ENCODE measurements around the gene GNA15.

The GNA15 gene

GRCh38 chr19:3125900-3126524, 9.8 kb upstream of the GNA15 start:
- Histone ChIP-seq H3K36me3 (ENCODE audit: insufficient read depth, low read length) (no peaks in the 10 kb centered on the region), H3K27ac (ENCODE audit: low read depth, low read length) (no peak overlapping the region), H3K9me3 (ENCODE audit: low read length) (no peaks in the 10 kb centered on the region), H3K27me3 (ENCODE audit: control insufficient read depth in 1 of 2, insufficient read depth in 2 of 2, low read length in 2 of 2) (no peaks in the 10 kb centered on the region), H3K4me1 (ENCODE audit: insufficient read depth, low read length) (no peaks in the 10 kb centered on the region), H3K9ac (ENCODE audit: low read length) (no peak overlapping the region), H3K4me3 (ENCODE audit: low read depth in 1 of 2, low read length in 2 of 2) (no peak overlapping the region)

GRCh38 chr19:3129112-3129511, 6.7 kb upstream of the GNA15 start:
- H3K27me3 ChIP-seq (ENCODE audit: control insufficient read depth in 1 of 2, insufficient read depth in 2 of 2, low read length in 2 of 2) = no peaks in the 10 kb centered on the region
- no peak overlapping the region for H3K4me3 ChIP-seq (ENCODE audit: low read depth in 1 of 2, low read length in 2 of 2)
- H3K9me3 ChIP-seq (ENCODE audit: low read length) = no peaks in the 10 kb centered on the region
- no peak overlapping the region for H3K27ac ChIP-seq (ENCODE audit: low read depth, low read length)
- H3K36me3 ChIP-seq (ENCODE audit: insufficient read depth, low read length) = no peaks in the 10 kb centered on the region
- no peak overlapping the region for H3K9ac ChIP-seq (ENCODE audit: low read length)
- no peaks in the 10 kb centered on the region for H3K4me1 ChIP-seq (ENCODE audit: insufficient read depth, low read length)

- Histone ChIP-seq H3K9ac (ENCODE audit: low read length) (no peak overlapping the region), H3K27me3 (ENCODE audit: control insufficient read depth in 1 of 2, insufficient read depth in 2 of 2, low read length in 2 of 2) (peaks cover 0 to 1% of the 10 kb centered on the region in 2 donors), H3K4me3 (ENCODE audit: low read depth in 1 of 2, low read length in 2 of 2) (no peak overlapping the region), H3K4me1 (ENCODE audit: insufficient read depth, low read length) (no peaks in the 10 kb centered on the region), H3K27ac (ENCODE audit: low read depth, low read length) (no peak overlapping the region), H3K36me3 (ENCODE audit: insufficient read depth, low read length) (no peaks in the 10 kb centered on the region), H3K9me3 (ENCODE audit: low read length) (no peaks in the 10 kb centered on the region)
Measured at GRCh38 chr19:3131168-3131567, 4.7 kb upstream of the GNA15 start.

GRCh38 chr19:3132971-3133792, 2.7 kb upstream of the GNA15 start:
- H3K9ac ChIP-seq (ENCODE audit: low read length) = no peak overlapping the region
- H3K36me3 ChIP-seq (ENCODE audit: insufficient read depth, low read length) = no peaks in the 10 kb centered on the region
- H3K4me1 ChIP-seq (ENCODE audit: insufficient read depth, low read length) = no peaks in the 10 kb centered on the region
- H3K27me3 ChIP-seq (ENCODE audit: control insufficient read depth in 1 of 2, insufficient read depth in 2 of 2, low read length in 2 of 2) = peaks cover 0 to 4% of the 10 kb centered on the region in 2 donors
- no peak overlapping the region for H3K27ac ChIP-seq (ENCODE audit: low read depth, low read length)
- no peaks in the 10 kb centered on the region for H3K9me3 ChIP-seq (ENCODE audit: low read length)
- no peak overlapping the region for H3K4me3 ChIP-seq (ENCODE audit: low read depth in 1 of 2, low read length in 2 of 2)

GRCh38 chr19:3133793-3134116, 2.1 kb upstream of the GNA15 start:
- Histone ChIP-seq H3K4me1 (ENCODE audit: insufficient read depth, low read length) (no peaks in the 10 kb centered on the region), H3K9ac (ENCODE audit: low read length) (no peak overlapping the region), H3K27me3 (ENCODE audit: control insufficient read depth in 1 of 2, insufficient read depth in 2 of 2, low read length in 2 of 2) (peaks cover 0 to 4% of the 10 kb centered on the region in 2 donors), H3K36me3 (ENCODE audit: insufficient read depth, low read length) (no peaks in the 10 kb centered on the region), H3K4me3 (ENCODE audit: low read depth in 1 of 2, low read length in 2 of 2) (no peak overlapping the region), H3K9me3 (ENCODE audit: low read length) (no peaks in the 10 kb centered on the region), H3K27ac (ENCODE audit: low read depth, low read length) (no peak overlapping the region)

GRCh38 chr19:3136684-3137055, 837 bp downstream of the GNA15 start:
- Histone ChIP-seq H3K9me3 (ENCODE audit: low read length) (no peaks in the 10 kb centered on the region), H3K9ac (ENCODE audit: low read length) (no peak overlapping the region), H3K4me1 (ENCODE audit: insufficient read depth, low read length) (peaks cover 3% of the 10 kb centered on the region), H3K27ac (ENCODE audit: low read depth, low read length) (no peak overlapping the region), H3K36me3 (ENCODE audit: insufficient read depth, low read length) (no peaks in the 10 kb centered on the region), H3K27me3 (ENCODE audit: control insufficient read depth in 1 of 2, insufficient read depth in 2 of 2, low read length in 2 of 2) (peaks cover 0 to 4% of the 10 kb centered on the region in 2 donors), H3K4me3 (ENCODE audit: low read depth in 1 of 2, low read length in 2 of 2) (peak overlapping the region in 1 of 2 donors; percentile 5)

GRCh38 chr19:3137119-3137518, 1.3 kb downstream of the GNA15 start:
- no peaks in the 10 kb centered on the region for H3K36me3 ChIP-seq (ENCODE audit: insufficient read depth, low read length)
- peaks cover 4% of the 10 kb centered on the region for H3K4me1 ChIP-seq (ENCODE audit: insufficient read depth, low read length)
- no peaks in the 10 kb centered on the region for H3K9me3 ChIP-seq (ENCODE audit: low read length)
- H3K4me3 ChIP-seq (ENCODE audit: low read depth in 1 of 2, low read length in 2 of 2) = peak overlapping the region in 1 of 2 donors; percentile 5
- peaks cover 0 to 4% of the 10 kb centered on the region in 2 donors for H3K27me3 ChIP-seq (ENCODE audit: control insufficient read depth in 1 of 2, insufficient read depth in 2 of 2, low read length in 2 of 2)
- no peak overlapping the region for H3K9ac ChIP-seq (ENCODE audit: low read length)
- no peak overlapping the region for H3K27ac ChIP-seq (ENCODE audit: low read depth, low read length)

- no peak overlapping the region for H3K9ac ChIP-seq (ENCODE audit: low read length)
- peaks cover 4% of the 10 kb centered on the region for H3K4me1 ChIP-seq (ENCODE audit: insufficient read depth, low read length)
- H3K9me3 ChIP-seq (ENCODE audit: low read length) = no peaks in the 10 kb centered on the region
- H3K36me3 ChIP-seq (ENCODE audit: insufficient read depth, low read length) = no peaks in the 10 kb centered on the region
- H3K27me3 ChIP-seq (ENCODE audit: control insufficient read depth in 1 of 2, insufficient read depth in 2 of 2, low read length in 2 of 2) = peaks cover 0 to 4% of the 10 kb centered on the region in 2 donors
- H3K27ac ChIP-seq (ENCODE audit: low read depth, low read length) = no peak overlapping the region
- no peak overlapping the region for H3K4me3 ChIP-seq (ENCODE audit: low read depth in 1 of 2, low read length in 2 of 2)
Measured at GRCh38 chr19:3138268-3138667, 2.4 kb downstream of the GNA15 start.

- H3K9ac ChIP-seq (ENCODE audit: low read length) = no peak overlapping the region
- no peaks in the 10 kb centered on the region for H3K36me3 ChIP-seq (ENCODE audit: insufficient read depth, low read length)
- no peaks in the 10 kb centered on the region for H3K9me3 ChIP-seq (ENCODE audit: low read length)
Measured at GRCh38 chr19:3140667-3141038, 4.8 kb downstream of the GNA15 start.

GRCh38 chr19:3142292-3142670, 6.4 kb downstream of the GNA15 start:
- Histone ChIP-seq H3K36me3 (ENCODE audit: insufficient read depth, low read length) (no peaks in the 10 kb centered on the region), H3K9me3 (ENCODE audit: low read length) (no peaks in the 10 kb centered on the region), H3K4me3 (ENCODE audit: low read depth in 1 of 2, low read length in 2 of 2) (no peak overlapping the region), H3K27ac (ENCODE audit: low read depth, low read length) (peak overlapping the region; percentile 4), H3K27me3 (ENCODE audit: control insufficient read depth in 1 of 2, insufficient read depth in 2 of 2, low read length in 2 of 2) (no peaks in the 10 kb centered on the region), H3K4me1 (ENCODE audit: insufficient read depth, low read length) (peaks cover 4% of the 10 kb centered on the region), H3K9ac (ENCODE audit: low read length) (no peak overlapping the region)

More at GRCh38 chr19:3140667-3141038, 4.8 kb downstream of the GNA15 start:
- H3K4me1 ChIP-seq (ENCODE audit: insufficient read depth, low read length) = peaks cover 4% of the 10 kb centered on the region
- no peak overlapping the region for H3K4me3 ChIP-seq (ENCODE audit: low read depth in 1 of 2, low read length in 2 of 2)
- H3K27ac ChIP-seq (ENCODE audit: low read depth, low read length) = no peak overlapping the region
- H3K27me3 ChIP-seq (ENCODE audit: control insufficient read depth in 1 of 2, insufficient read depth in 2 of 2, low read length in 2 of 2) = peaks cover 0 to 4% of the 10 kb centered on the region in 2 donors

- no peak overlapping the region for H3K9ac ChIP-seq (ENCODE audit: low read length)
- no peak overlapping the region for H3K27ac ChIP-seq (ENCODE audit: low read depth, low read length)
- H3K36me3 ChIP-seq (ENCODE audit: insufficient read depth, low read length) = no peaks in the 10 kb centered on the region
- peaks cover 4% of the 10 kb centered on the region for H3K4me1 ChIP-seq (ENCODE audit: insufficient read depth, low read length)
- no peaks in the 10 kb centered on the region for H3K27me3 ChIP-seq (ENCODE audit: control insufficient read depth in 1 of 2, insufficient read depth in 2 of 2, low read length in 2 of 2)
- H3K9me3 ChIP-seq (ENCODE audit: low read length) = no peaks in the 10 kb centered on the region
- H3K4me3 ChIP-seq (ENCODE audit: low read depth in 1 of 2, low read length in 2 of 2) = no peak overlapping the region
Measured at GRCh38 chr19:3142781-3143337, 7.0 kb downstream of the GNA15 start.
